Measurements from ENCODE around the gene TNIP2. TPM values are rescaled to one million over a fixed set of nuclear protein-coding genes. Genes with fewer than 3 reads are reported as not detected.
A peak's percentile ranks its signal among the peaks of the same experiment; 100 is the strongest.

TNIP2 gene
- total RNA-seq, 2 donors from 2014 or later, result 33.1 to 36.5 TPM

- Mint-ChIP-seq H3K27ac (no peak overlapping the region), H3K4me3 (no peak overlapping the region), H3K27me3 (ENCODE audit: insufficient read depth) (peaks cover 23% of the 10 kb centered on the region), H3K9me3 (no peaks in the 10 kb centered on the region), H3K36me3 (ENCODE audit: low read depth) (no peaks in the 10 kb centered on the region), H3K4me1 (peaks cover 7% of the 10 kb centered on the region)
- H3K27ac ChIP-seq (ENCODE audit: low read depth, low read length), result no peak overlapping the region
- H3K4me3 ChIP-seq (ENCODE audit: low read length), result no peak overlapping the region
- WGBS, 2 experiments (ENCODE audit: insufficient coverage in 1 of 2, insufficient read length in 1 of 2), result 87 to 92% methylated on average over 6 to 13 of the region's 13 CpGs
- no peaks in the 10 kb centered on the region for H3K9me3 ChIP-seq (ENCODE audit: control insufficient read depth, low read length)
- TF ChIP-seq, protein P1, sequence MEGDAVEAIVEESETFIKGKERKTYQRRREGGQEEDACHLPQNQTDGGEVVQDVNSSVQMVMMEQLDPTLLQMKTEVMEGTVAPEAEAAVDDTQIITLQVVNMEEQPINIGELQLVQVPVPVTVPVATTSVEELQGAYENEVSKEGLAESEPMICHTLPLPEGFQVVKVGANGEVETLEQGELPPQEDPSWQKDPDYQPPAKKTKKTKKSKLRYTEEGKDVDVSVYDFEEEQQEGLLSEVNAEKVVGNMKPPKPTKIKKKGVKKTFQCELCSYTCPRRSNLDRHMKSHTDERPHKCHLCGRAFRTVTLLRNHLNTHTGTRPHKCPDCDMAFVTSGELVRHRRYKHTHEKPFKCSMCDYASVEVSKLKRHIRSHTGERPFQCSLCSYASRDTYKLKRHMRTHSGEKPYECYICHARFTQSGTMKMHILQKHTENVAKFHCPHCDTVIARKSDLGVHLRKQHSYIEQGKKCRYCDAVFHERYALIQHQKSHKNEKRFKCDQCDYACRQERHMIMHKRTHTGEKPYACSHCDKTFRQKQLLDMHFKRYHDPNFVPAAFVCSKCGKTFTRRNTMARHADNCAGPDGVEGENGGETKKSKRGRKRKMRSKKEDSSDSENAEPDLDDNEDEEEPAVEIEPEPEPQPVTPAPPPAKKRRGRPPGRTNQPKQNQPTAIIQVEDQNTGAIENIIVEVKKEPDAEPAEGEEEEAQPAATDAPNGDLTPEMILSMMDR (conservative IDR thresholded peaks at IDR 0.05), result no peak
- H3K36me3 ChIP-seq (ENCODE audit: control insufficient read depth, insufficient read depth, low read length), result no peaks in the 10 kb centered on the region
- no peak for DNase-seq
- H3K4me1 ChIP-seq (ENCODE audit: control insufficient read depth, insufficient read depth, low read length), result no peaks in the 10 kb centered on the region
- H3K27me3 ChIP-seq (ENCODE audit: control insufficient read depth, insufficient read depth, low read length, poor library complexity, severe bottlenecking), result peaks cover 15% of the 10 kb centered on the region
- no peak overlapping the region for H3K9ac ChIP-seq (ENCODE audit: extremely low read depth, low read length, poor library complexity, severe bottlenecking)
Measured at GRCh38 chr4:2796849-2797544, 40.9 kb upstream of the TNIP2 start.

GRCh38 chr4:2795893-2796848, 40.0 kb upstream of the TNIP2 start:
- Histone ChIP-seq H3K9me3 (ENCODE audit: control insufficient read depth, low read length) (no peaks in the 10 kb centered on the region), H3K4me1 (ENCODE audit: control insufficient read depth, insufficient read depth, low read length) (peaks cover 2% of the 10 kb centered on the region), H3K9ac (ENCODE audit: extremely low read depth, low read length, poor library complexity, severe bottlenecking) (no peak overlapping the region), H3K36me3 (ENCODE audit: control insufficient read depth, insufficient read depth, low read length) (no peaks in the 10 kb centered on the region), H3K27ac (ENCODE audit: low read depth, low read length) (no peak overlapping the region), H3K4me3 (ENCODE audit: low read length) (no peak overlapping the region), H3K27me3 (ENCODE audit: control insufficient read depth, insufficient read depth, low read length, poor library complexity, severe bottlenecking) (peaks cover 15% of the 10 kb centered on the region)
- Mint-ChIP-seq H3K9me3 (no peaks in the 10 kb centered on the region), H3K27ac (no peak overlapping the region), H3K4me1 (peaks cover 7% of the 10 kb centered on the region), H3K36me3 (ENCODE audit: low read depth) (no peaks in the 10 kb centered on the region), H3K4me3 (no peak overlapping the region), H3K27me3 (ENCODE audit: insufficient read depth) (peaks cover 29% of the 10 kb centered on the region)
- TF ChIP-seq, protein P1 (conservative IDR thresholded peaks at IDR 0.05), result no peak
- 88 to 95% methylated on average over 13 to 27 of the region's 27 CpGs for WGBS, 2 experiments (ENCODE audit: insufficient coverage in 1 of 2, insufficient read length in 1 of 2)
- DNase-seq, result no peak

- Mint-ChIP-seq H3K4me1 (peaks cover 6% of the 10 kb centered on the region), H3K27ac (no peak overlapping the region), H3K36me3 (ENCODE audit: low read depth) (no peaks in the 10 kb centered on the region), H3K4me3 (no peak overlapping the region), H3K27me3 (ENCODE audit: insufficient read depth) (peaks cover 32% of the 10 kb centered on the region), H3K9me3 (no peaks in the 10 kb centered on the region)
- peaks cover 15% of the 10 kb centered on the region for H3K27me3 ChIP-seq (ENCODE audit: control insufficient read depth, insufficient read depth, low read length, poor library complexity, severe bottlenecking)
- H3K9ac ChIP-seq (ENCODE audit: extremely low read depth, low read length, poor library complexity, severe bottlenecking), result no peak overlapping the region
- peaks cover 5% of the 10 kb centered on the region for H3K4me1 ChIP-seq (ENCODE audit: control insufficient read depth, insufficient read depth, low read length)
- WGBS, 2 experiments (ENCODE audit: insufficient coverage in 1 of 2, insufficient read length in 1 of 2), result 92 to 94% methylated on average over 3 to 17 of the region's 17 CpGs
- TF ChIP-seq, protein P1 (conservative IDR thresholded peaks at IDR 0.05), result no peak
- no peak overlapping the region for H3K27ac ChIP-seq (ENCODE audit: low read depth, low read length)
- H3K9me3 ChIP-seq (ENCODE audit: control insufficient read depth, low read length), result no peaks in the 10 kb centered on the region
- no peaks in the 10 kb centered on the region for H3K36me3 ChIP-seq (ENCODE audit: control insufficient read depth, insufficient read depth, low read length)
- DNase-seq, result peak; percentile 45
- H3K4me3 ChIP-seq (ENCODE audit: low read length), result no peak overlapping the region
Measured at GRCh38 chr4:2795300-2795892, 39.3 kb upstream of the TNIP2 start.
